Stimulated activated naive CD8-positive, alpha-beta T cell treated with anti-CD3 and anti-CD28 coated beads, Interleukin-15, amount 100 ng/mL, for 72 hours (primary cell): Measurements from ENCODE around the gene CAMTA1.

ENCODE experiments used
- ATAC-seq: fragments of 150-1000 bp; cut with Tn5 transposase; 2 replicates; pipeline ENCODE4 v1.10.0; 2021; ENCODE audit warnings: mild to moderate bottlenecking, moderate library complexity
- DNase-seq, 2 donors: peaks; one replicate each; pipeline ENCODE4 v3.0.0; 2021 to 2022
- H3K27ac Mint-ChIP-seq, 2 donors: one replicate each; pipeline ENCODE4 v1.8.0; 2022; ENCODE audit warnings: mild to moderate bottlenecking in 2 of 2, mixed read lengths in 2 of 2, moderate library complexity in 2 of 2
- H3K27me3 Mint-ChIP-seq: one replicate; pipeline ENCODE4 v1.8.0; 2022; ENCODE audit warnings: mixed read lengths
- H3K4me1 Mint-ChIP-seq: one replicate; pipeline ENCODE4 v1.8.0; 2022; ENCODE audit warnings: mild to moderate bottlenecking, mixed read lengths
- H3K4me3 Mint-ChIP-seq, 2 donors: one replicate each; pipeline ENCODE4 v1.8.0; 2022; ENCODE audit warnings: mild to moderate bottlenecking in 2 of 2, mixed read lengths in 2 of 2, moderate library complexity in 1 of 2
- H3K9me3 Mint-ChIP-seq, 2 donors: one replicate each; pipeline ENCODE4 v1.8.0; 2022; ENCODE audit warnings: mixed read lengths in 2 of 2

CAMTA1 gene

DNA sequence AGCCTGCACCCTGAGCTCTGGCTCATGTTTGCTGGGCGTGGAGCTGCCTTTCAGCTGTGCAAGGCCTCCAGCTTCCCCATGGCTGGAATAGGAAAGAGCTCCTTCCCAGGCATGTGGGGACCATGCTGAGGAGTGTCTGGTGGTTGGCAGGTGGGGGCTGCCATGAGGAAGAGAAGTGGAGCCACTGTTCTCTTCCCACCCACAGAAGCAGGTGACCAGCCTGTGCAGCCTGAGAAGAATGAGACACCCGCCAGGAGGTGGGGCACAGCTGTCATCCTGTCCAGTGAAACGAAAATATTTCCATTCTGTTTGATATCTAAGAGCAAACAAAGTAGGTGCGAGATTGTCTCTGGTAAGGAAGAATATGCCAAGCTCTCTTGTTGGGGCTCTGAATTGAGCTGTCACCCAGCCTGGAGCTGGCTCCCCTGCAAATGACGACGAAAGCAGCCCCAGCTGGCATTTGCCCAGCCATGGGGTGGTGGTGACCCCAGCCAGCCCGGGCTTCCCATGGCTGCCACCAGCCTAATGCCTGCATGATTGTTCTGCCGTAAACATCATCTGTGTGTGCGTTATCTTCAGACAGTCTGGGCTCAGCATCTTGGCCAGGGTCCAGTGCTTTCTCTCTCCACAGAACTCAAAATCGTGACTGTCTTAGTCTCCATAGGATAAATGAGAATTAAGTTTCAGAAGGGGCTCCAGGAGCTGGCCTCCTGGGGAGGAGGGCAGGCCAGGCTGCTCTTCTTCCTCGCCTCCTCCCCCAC, 556.1 kb downstream of the CAMTA1 start:
- Mint-ChIP-seq H3K4me1 (no peaks in the 10 kb centered on the region), H3K4me3 (no peak overlapping the region), H3K9me3 (no peaks in the 10 kb centered on the region), H3K27me3 (no peaks in the 10 kb centered on the region), H3K27ac (no peak overlapping the region)
- no peak for ATAC-seq
- DNase-seq = no peak

DNA sequence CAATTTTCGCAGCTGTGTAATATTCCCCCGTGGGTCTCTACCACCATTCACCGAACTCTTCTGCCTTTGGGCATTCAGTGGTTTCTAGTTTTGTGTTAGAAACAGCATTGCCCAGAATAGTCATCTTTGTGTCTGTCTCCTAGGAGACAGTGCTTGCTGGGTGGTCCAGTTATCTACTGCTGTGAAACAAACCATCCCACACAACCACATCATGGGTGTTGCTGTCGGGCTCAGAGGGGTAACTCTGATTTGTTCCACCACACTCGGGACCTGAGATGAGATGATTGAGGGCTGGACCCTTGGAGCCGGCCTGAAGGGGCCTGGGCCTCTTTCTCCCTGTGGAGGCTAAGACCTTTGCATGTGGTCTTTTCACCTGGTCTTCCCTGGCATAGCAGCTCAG, 558.6 kb downstream of the CAMTA1 start:
- Mint-ChIP-seq H3K4me1 (no peaks in the 10 kb centered on the region), H3K9me3 (no peaks in the 10 kb centered on the region), H3K27ac (no peak overlapping the region), H3K4me3 (no peak overlapping the region), H3K27me3 (no peaks in the 10 kb centered on the region)
- ATAC-seq = no peak
- DNase-seq = no peak

DNA sequence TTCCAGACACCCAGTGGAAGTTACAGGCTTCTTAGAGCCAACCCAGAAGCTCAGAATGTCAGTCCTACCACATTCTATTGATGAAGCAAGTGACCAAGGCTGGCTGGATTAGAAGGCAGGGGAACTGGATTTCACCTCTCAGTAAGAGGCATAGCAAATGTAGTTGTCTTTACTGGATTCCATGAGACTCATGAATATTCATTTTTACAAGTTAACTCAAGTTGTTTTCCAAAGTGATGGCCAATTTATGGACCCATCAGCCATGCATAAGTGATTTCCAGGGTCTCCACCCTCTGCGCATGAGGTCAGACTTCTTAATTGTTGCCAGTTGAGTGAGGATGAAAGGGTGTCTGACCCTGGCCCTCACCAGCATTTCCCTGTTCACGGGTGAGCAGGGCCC, 559.0 kb downstream of the CAMTA1 start:
- Mint-ChIP-seq H3K9me3 (no peaks in the 10 kb centered on the region), H3K27ac (no peak overlapping the region), H3K27me3 (no peaks in the 10 kb centered on the region), H3K4me1 (no peaks in the 10 kb centered on the region), H3K4me3 (no peak overlapping the region)
- no peak for DNase-seq
- no peak for ATAC-seq

DNA sequence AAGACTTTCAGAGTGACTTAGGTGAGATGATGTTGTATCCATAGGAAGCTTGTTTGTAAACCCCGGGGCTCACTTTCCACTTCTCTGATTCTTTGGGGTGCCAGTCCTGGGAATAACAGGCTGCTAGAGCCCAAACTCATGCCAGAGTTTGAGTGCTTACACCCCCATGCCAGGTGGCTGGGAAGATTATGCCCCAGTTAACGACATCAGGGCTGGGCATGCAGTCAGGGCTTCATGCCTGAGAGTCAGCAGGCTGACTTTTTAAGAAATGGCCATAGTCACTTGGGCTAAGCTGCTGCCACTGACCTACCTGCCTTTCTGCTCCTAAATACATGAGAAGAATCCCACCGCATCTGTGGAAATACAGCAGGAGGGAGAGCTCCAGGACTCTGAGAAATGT, 560.3 kb downstream of the CAMTA1 start:
- H3K27ac Mint-ChIP-seq = no peak overlapping the region
- H3K9me3 Mint-ChIP-seq = no peaks in the 10 kb centered on the region
- no peak overlapping the region for H3K4me3 Mint-ChIP-seq
- DNase-seq (no peak), ATAC-seq (no peak)
- H3K4me1 Mint-ChIP-seq = no peaks in the 10 kb centered on the region
- H3K27me3 Mint-ChIP-seq = no peaks in the 10 kb centered on the region

DNA sequence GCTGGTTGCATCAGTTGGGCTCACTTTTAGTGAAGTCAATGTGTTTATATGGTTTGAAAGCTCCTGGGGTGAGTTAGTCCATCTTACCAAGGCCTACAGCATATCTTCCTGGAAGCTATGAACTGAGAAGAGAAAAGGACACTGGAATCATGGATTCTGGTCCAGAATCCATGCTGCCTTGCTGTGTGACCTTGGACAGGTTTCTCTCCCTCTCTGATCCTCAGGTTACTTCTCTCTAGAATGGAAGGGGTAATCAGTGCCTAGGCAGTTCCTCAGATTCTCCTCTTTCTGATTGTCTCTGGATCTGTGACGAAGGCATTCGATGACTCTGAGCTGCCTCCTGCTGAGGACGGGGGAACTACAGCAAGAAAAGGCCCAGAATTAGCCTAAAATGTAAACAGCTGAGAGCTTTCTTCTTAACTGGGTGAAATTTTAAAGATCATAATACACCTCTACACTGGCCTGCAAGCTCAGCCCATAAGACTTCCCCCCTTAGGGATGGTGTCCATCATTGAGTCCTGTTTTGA, 560.9 kb downstream of the CAMTA1 start:
- Mint-ChIP-seq H3K27me3 (no peaks in the 10 kb centered on the region), H3K27ac (no peak overlapping the region), H3K4me1 (no peaks in the 10 kb centered on the region), H3K9me3 (no peaks in the 10 kb centered on the region), H3K4me3 (no peak overlapping the region)
- DNase-seq (no peak), ATAC-seq (no peak)

DNA sequence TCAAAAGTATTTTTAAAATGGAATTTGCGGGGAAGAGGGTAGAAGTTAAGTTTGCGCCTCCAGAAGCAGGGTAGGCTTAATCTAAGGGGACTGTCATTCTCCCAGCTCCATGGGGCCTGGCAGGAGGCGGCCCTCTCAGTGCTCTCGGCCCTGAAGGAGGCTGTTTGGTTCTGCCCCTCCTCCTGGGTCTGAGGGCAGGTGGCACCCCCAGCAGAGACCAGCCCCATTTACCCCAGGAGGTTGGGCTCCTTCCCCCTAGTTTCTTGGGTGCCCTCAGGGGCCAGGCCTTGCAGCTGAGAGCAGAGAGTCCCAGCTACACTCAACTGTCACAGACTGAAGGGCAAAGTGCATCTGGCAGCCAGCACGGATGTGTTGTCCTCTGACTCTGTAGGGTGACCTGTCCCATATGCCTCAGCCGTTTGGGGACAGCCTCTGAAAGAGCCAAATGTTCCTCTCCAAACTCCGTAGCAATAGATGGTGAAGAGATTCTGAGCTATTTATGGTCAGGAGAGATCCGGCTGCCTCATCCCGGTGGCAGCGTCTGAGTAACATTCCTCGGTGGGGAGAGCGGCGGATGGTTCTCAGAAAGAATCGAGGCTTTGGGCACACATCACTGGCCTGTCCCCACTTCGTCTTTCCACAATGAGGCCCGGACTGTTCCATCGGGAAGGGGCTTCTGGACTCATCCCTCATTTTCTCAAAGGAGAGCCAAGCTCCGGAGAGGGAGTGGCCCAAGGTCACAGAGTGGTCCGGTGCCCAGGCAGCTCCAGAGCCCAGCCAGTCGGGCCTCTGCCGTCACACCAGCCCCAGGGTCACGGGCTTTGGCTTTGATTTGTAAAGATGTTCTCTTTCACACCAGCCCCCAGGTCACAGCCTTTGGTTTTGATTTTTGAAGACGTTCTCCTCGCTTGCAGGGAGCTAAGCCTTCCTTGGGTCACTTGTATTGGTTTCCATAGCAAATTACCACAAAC, 561.6 kb downstream of the CAMTA1 start:
- no peak for DNase-seq
- H3K27ac Mint-ChIP-seq = no peak overlapping the region
- no peak overlapping the region for H3K4me3 Mint-ChIP-seq
- no peak for ATAC-seq
- H3K27me3 Mint-ChIP-seq = no peaks in the 10 kb centered on the region
- no peaks in the 10 kb centered on the region for H3K4me1 Mint-ChIP-seq
- H3K9me3 Mint-ChIP-seq = no peaks in the 10 kb centered on the region

DNA sequence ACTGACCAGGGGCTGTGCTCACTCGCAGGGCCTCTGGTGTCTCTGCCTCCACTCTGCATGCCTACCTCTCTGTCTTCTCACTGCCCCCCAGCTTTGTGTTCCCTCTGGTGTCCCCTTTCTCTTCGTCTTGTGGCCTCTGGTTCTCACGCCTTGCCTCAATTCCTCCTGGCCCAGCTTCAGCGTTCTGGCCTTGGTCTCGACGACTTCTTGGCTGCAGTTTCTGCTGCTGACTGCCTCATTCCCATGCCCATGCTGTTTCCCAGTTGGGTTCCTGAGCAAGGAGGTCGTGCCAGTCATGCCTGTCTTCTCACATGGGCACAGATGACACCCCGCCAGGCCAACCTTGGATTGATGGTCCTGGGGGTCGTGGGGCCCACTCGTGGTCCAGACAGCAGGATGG, 562.8 kb downstream of the CAMTA1 start:
- Mint-ChIP-seq H3K27ac (no peak overlapping the region), H3K9me3 (no peaks in the 10 kb centered on the region), H3K4me3 (no peak overlapping the region), H3K27me3 (no peaks in the 10 kb centered on the region), H3K4me1 (no peaks in the 10 kb centered on the region)
- DNase-seq (no peak), ATAC-seq (no peak)

DNA sequence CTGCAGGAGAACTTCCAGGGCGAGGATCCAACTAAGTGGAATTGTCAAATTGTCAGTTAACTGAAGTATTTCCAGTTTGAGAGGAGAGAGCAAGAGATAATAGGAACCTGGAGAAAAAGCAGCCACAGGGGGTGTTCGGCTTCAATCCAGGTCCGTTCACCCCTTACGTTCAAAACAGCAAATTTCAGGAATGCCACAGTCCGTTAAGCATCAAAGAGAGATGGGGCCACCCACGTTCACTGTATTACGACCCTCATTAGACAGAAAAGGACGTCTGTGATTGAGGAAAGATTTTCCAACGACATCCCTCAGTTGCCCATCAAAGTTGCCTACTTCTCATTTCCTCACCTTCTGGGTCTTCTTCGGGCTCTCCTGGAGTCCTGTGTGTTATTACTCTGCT, 563.3 kb downstream of the CAMTA1 start:
- no peak for DNase-seq
- no peak overlapping the region for H3K27ac Mint-ChIP-seq
- no peaks in the 10 kb centered on the region for H3K27me3 Mint-ChIP-seq
- no peak for ATAC-seq
- no peaks in the 10 kb centered on the region for H3K4me1 Mint-ChIP-seq
- no peak overlapping the region for H3K4me3 Mint-ChIP-seq
- no peaks in the 10 kb centered on the region for H3K9me3 Mint-ChIP-seq

DNA sequence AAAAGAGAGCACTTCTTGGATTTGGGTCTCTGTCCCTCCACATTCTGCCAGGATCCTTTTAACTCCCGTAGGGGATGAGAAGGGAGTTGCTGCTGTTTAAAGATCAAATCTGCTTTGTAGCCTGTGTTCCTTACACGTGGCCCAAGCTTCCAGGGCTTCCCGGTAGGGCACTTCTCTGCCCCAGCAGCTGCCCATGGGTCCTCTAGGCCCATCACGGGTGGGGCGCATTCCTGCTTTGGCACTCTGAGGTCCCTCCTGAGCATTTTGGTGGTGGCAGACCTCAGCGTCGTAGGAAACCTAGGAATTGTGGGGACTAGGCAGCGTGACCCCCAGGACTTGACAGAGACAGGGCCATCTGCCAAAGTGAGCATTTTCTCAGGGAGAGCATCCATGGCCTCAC, 565.5 kb downstream of the CAMTA1 start:
- no peaks in the 10 kb centered on the region for H3K4me1 Mint-ChIP-seq

DNA sequence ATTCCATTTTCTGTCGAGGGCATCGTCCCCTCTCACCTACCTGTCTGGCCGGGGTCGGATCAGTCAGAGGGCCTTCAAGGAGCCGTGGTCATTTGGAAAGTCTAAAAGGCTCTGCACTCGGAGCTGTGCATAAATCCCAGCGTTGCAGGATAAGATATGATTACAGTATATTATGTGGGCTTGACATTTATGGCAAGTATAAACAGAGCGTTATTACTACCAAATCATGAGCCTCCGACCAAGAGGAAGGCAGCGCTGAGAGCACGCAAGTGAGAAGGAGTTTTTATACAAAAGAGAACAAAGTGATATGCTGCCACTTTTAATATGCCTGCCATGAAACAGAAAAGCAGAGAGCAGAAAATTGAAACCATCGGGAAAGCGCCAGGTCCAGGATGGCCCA, 566.4 kb downstream of the CAMTA1 start:
- Mint-ChIP-seq H3K27me3 (peaks cover 9% of the 10 kb centered on the region), H3K4me3 (no peak overlapping the region), H3K4me1 (no peaks in the 10 kb centered on the region), H3K9me3 (no peaks in the 10 kb centered on the region), H3K27ac (peak overlapping the region in 1 of 2 donors; percentile 94)
- ATAC-seq = no peak
- no peak for DNase-seq

More for the DNA sequence above, 565.5 kb downstream of the CAMTA1 start:
- Mint-ChIP-seq H3K27ac (no peak overlapping the region), H3K27me3 (peaks cover 7% of the 10 kb centered on the region), H3K9me3 (no peaks in the 10 kb centered on the region), H3K4me3 (no peak overlapping the region)
- ATAC-seq = no peak
- DNase-seq = no peak

DNA sequence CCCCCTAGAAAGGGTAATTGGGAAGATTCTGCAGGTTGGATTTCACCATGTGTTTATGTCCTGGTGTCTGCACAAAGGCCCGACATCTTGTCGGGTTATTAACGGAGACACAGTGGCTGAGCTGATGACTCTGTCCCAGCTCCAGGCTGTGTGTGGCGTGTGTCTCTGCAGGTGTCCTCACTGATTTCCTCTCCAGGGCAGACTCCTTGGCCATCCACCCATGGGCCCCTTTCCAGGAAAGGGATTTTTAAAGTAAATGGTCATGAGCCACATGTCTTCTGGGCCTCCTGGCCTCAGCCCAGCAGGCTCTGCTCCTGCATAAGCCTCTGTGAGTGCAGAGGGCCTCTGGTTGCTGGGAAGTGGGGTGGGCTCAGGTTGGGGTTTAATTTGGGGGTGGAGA, 567.1 kb downstream of the CAMTA1 start:
- ATAC-seq = no peak
- no peak overlapping the region for H3K27ac Mint-ChIP-seq
- DNase-seq = no peak
- peaks cover 9% of the 10 kb centered on the region for H3K27me3 Mint-ChIP-seq
- no peak overlapping the region for H3K4me3 Mint-ChIP-seq
- no peaks in the 10 kb centered on the region for H3K4me1 Mint-ChIP-seq
- no peaks in the 10 kb centered on the region for H3K9me3 Mint-ChIP-seq

DNA sequence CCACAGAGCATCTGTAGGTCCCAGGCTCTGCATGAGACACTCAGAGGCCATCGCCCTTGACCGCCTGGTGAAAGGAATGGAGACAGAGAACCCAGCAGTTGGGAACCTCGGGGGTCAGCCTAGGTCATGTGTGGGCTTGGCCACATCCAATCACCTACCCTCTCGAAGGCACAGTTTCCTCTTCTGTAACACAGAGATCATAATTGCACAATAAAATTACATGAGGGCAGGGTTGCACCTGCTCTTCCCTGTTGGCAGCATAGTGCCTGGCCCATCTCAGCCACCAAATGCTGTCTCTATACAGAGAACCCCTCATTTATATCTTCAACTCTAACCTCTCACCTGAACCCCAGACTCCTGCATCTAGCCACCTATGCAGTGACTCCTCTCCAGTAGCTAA, 567.7 kb downstream of the CAMTA1 start:
- Mint-ChIP-seq H3K4me3 (no peak overlapping the region), H3K4me1 (no peaks in the 10 kb centered on the region), H3K27me3 (peaks cover 9% of the 10 kb centered on the region), H3K9me3 (no peaks in the 10 kb centered on the region), H3K27ac (no peak overlapping the region)
- ATAC-seq (no peak), DNase-seq (no peak)

DNA sequence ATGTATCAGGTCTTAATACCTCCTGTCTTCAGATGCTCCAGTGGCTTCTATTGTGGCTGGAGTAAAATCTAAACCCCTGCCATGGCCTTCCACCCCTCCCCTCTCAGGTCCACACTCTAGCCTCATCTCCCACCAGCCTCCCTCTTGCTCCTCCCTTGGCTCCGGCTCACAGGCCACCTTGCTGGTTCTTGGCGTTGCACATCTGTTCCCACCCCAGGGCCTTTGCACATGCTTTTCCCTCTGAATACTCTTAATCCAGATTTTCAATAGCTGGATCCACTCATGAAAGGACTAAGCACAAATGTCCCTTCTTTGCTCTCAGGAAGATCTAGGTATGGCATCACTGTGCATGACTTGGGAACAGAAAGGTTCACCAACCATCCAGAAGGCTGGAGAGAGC, 570.4 kb downstream of the CAMTA1 start:
- Mint-ChIP-seq H3K27me3 (peaks cover 9% of the 10 kb centered on the region), H3K9me3 (no peaks in the 10 kb centered on the region), H3K27ac (no peak overlapping the region), H3K4me1 (no peaks in the 10 kb centered on the region), H3K4me3 (no peak overlapping the region)
- DNase-seq = no peak
- ATAC-seq = no peak

DNA sequence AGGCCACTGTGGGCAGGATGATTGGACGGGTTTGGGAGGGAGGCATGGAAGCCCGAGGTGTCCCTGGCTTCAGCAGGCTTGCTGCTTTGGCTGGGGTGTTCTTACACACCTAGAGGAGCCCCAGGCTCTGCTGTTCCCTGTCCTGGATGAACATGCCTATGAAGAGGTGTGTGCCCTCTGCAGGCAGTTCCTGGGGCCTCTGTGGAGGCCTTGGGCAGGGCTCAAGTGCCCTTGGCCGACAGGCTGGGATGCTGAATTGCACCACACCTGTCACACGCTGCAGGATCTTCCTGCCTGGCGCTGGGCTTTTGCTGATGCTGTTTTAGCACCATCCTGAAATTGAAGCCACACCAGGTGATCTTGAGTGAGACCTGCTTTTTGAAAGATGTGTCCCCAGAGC, 570.8 kb downstream of the CAMTA1 start:
- Mint-ChIP-seq H3K4me3 (no peak overlapping the region), H3K27ac (no peak overlapping the region), H3K4me1 (no peaks in the 10 kb centered on the region), H3K9me3 (no peaks in the 10 kb centered on the region), H3K27me3 (peaks cover 9% of the 10 kb centered on the region)
- ATAC-seq (no peak), DNase-seq (no peak)

DNA sequence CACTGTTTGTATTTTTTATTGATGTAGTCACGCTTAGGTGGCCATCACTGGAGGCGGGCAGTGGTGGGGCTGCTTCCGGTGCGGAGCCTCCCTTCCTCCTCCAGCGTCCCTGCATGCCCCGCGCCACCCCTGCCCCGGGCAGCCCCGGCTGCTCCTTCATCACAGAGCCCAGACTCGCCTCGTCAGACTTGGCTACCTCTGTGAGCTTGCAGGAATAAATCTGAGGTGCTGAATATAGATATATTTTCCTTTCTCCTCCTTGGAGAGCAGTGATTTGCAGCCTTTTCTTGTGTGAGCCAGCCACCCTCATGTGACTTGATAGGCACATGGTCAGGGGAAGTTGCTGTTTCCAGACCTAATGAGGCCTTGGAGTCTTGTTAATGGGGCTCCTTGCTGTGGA, 573.2 kb downstream of the CAMTA1 start:
- H3K27me3 Mint-ChIP-seq = peaks cover 9% of the 10 kb centered on the region
- no peak overlapping the region for H3K4me3 Mint-ChIP-seq
- no peaks in the 10 kb centered on the region for H3K9me3 Mint-ChIP-seq
- ATAC-seq = no peak
- no peaks in the 10 kb centered on the region for H3K4me1 Mint-ChIP-seq
- no peak overlapping the region for H3K27ac Mint-ChIP-seq
- DNase-seq = no peak

DNA sequence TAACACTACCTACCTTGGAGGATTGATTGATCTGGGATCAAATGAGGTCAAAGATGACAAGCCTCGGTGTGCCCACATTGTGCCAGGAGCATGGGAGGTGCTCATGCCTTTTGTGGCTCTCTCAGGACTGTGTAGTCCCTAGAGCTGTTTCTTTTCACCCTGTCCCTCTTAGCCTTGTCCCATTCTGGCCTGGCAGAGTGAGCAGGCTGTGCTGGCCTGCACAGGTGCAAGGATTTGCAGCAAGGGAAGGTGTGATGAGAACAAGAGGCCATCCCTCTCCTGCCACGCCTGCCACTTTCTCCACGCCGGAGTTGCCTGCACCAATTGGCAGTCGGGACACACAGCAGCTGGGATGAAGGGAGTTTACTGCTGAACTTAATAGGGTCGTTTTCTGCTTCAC, 575.3 kb downstream of the CAMTA1 start:
- Mint-ChIP-seq H3K9me3 (no peaks in the 10 kb centered on the region), H3K27me3 (peaks cover 5% of the 10 kb centered on the region), H3K27ac (no peak overlapping the region), H3K4me3 (no peak overlapping the region), H3K4me1 (no peaks in the 10 kb centered on the region)
- DNase-seq (no peak), ATAC-seq (no peak)
